Sigmoid colon (tissue), 7 donors: Measurements from ENCODE around the gene RAD52. TPM values are rescaled to one million over a fixed set of nuclear protein-coding genes. Genes with fewer than 3 reads are reported as not detected.

Experiments
- DNase-seq: peaks from one replicate; pipeline ENCODE4 v3.0.0-alpha.2; 2019
- H3K27ac ChIP-seq, 4 donors: fragments of 200-600 bp; sonication (generic); one replicate each; pipeline ENCODE4 v1.5.1; 2016 to 2019; ENCODE audit warnings: mild to moderate bottlenecking in 1 of 4
- H3K27me3 ChIP-seq, 3 donors: fragments of 200-600 bp; sonication (generic); one replicate each; pipeline ENCODE4 v1.5.1; 2019; ENCODE audit warnings: mild to moderate bottlenecking in 1 of 3
- H3K36me3 ChIP-seq, 4 donors: fragments of 200-600 bp; sonication (generic); one replicate each; pipeline ENCODE4 v1.5.1; 2016 to 2019
- H3K4me1 ChIP-seq, 4 donors: fragments of 200-600 bp; sonication (generic); one replicate each; pipeline ENCODE4 v1.5.1; 2017 to 2019
- H3K4me3 ChIP-seq, 4 donors: fragments of 200-600 bp; sonication (generic); one replicate each; pipeline ENCODE4 v1.5.1; 2017 to 2019; ENCODE audit warnings: mild to moderate bottlenecking in 2 of 4, moderate library complexity in 1 of 4
- H3K9me3 ChIP-seq, 4 donors: fragments of 200-600 bp in 3 of 4; sonication (generic) in 3 of 4; one replicate each; pipeline versions ENCODE4 v1.5.1 to v1.6.1; 2013 to 2019
- CTCF ChIP-seq, 4 experiments: fragments of 450-650 bp in 3 of 4; fragments of 200-600 bp in 1 of 4; IDR thresholded peaks; one replicate each; pipeline ENCODE4 v1.5.1; 2016 to 2019; ENCODE audit warnings: antibody characterized with exemption in 4 of 4, mild to moderate bottlenecking in 3 of 4, moderate library complexity in 2 of 4
- EP300 ChIP-seq, 4 donors: sonication (generic); formaldehyde crosslinking; IDR thresholded peaks; one replicate each; pipeline ENCODE4 v1.6.1; 2017; ENCODE audit warnings: antibody characterized with exemption in 4 of 4
- POLR2A ChIP-seq, 2 donors: fragments of 450-650 bp; IDR thresholded peaks; one replicate each; pipeline ENCODE4 v1.6.1; 2016; ENCODE audit warnings: antibody characterized with exemption in 2 of 2, mild to moderate bottlenecking in 2 of 2, moderate library complexity in 2 of 2
- POLR2AphosphoS5 ChIP-seq, 4 donors: sonication (generic); formaldehyde crosslinking; IDR thresholded peaks; one replicate each; pipeline ENCODE4 v1.6.1; 2017; ENCODE audit warnings: antibody characterized with exemption in 4 of 4
- WGBS, 2 donors: extraction: QIAGEN DNeasy Blood & Tissue Kit; methylation state at CpG; one replicate each; pipeline ENCODE4 v1.1.7; 2013; 5-methylcytosine and 5-hydroxymethylcytosine counted together
- intact Hi-C: fragments of 100-400 bp; cut with DNase I; formaldehyde crosslinking; loops from one replicate; pipeline ENCODE4 v1.15.1; 2023
- polyA plus RNA-seq, 3 donors: library from polyadenylated mRNA; stranded (reverse); fragments of 200-250 nt; gene quantifications; one replicate each; pipeline ENCODE4 v1.2.3, GENCODE V29; 2013
- total RNA-seq, 4 donors: library from RNA; depleted of rRNA; stranded (reverse); fragments of >200 nt; gene quantifications; one replicate each; pipeline ENCODE4 v1.1.0, GENCODE V29; 2016
- donor health status: healthy with polysubstance abuse.
- donor health status: Bipolar disorder and iron deficiency.
- donor health status: healthy.

Gene RAD52
- total and polyA plus RNA-seq, 7 donors, result 6.0 to 41.8 (median 13.8) TPM

- Histone ChIP-seq H3K36me3 (no peaks in the 10 kb centered on the region), H3K4me1 (no peaks in the 10 kb centered on the region), H3K27ac (no peak overlapping the region), H3K4me3 (no peak overlapping the region), H3K27me3 (no peaks in the 10 kb centered on the region), H3K9me3 (no peaks in the 10 kb centered on the region)
- intact Hi-C loops, result no loop called here
- TF ChIP-seq POLR2AphosphoS5 (IDR thresholded peaks at IDR 0.05) (no peak), POLR2A (IDR thresholded peaks at IDR 0.05) (no peak), CTCF (IDR thresholded peaks at IDR 0.05) (no peak), EP300 (IDR thresholded peaks at IDR 0.05) (no peak)
- no peak for DNase-seq
- 80 to 84% methylated on average over 9 of the region's 9 CpGs for WGBS, 2 donors
These were observed 18.1 kb upstream of the RAD52 start for GRCh38 chr12:967641-968040.

DNA sequence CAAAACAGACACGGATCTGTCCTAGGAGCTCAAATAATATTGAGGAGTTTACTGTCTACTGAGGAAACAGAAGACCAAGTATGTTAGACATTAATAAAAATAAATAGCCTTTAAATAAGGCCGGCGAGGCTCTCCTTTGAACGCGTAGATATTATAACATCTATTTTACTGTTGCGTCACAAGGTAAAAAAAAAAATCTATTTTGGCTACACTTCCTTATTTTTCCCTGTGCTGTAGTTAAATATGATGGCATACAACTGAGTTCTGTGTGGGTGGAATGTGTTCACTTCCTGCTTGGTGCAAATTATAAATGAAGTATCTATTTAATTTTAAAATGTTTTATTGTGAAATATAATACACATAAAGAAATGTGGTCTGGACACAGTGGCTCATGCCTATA, 17.2 kb upstream of the RAD52 start:
- intact Hi-C loops, result no loop called here
- WGBS, 2 donors, result 88 to 89% methylated on average over 6 of the region's 6 CpGs
- Histone ChIP-seq H3K27me3 (no peaks in the 10 kb centered on the region), H3K27ac (no peak overlapping the region), H3K4me3 (no peak overlapping the region), H3K9me3 (no peaks in the 10 kb centered on the region), H3K4me1 (no peaks in the 10 kb centered on the region), H3K36me3 (no peaks in the 10 kb centered on the region)
- no peak for DNase-seq
- TF ChIP-seq EP300 (IDR thresholded peaks at IDR 0.05) (no peak), POLR2AphosphoS5 (IDR thresholded peaks at IDR 0.05) (no peak), POLR2A (IDR thresholded peaks at IDR 0.05) (no peak), CTCF (IDR thresholded peaks at IDR 0.05) (no peak)

DNA sequence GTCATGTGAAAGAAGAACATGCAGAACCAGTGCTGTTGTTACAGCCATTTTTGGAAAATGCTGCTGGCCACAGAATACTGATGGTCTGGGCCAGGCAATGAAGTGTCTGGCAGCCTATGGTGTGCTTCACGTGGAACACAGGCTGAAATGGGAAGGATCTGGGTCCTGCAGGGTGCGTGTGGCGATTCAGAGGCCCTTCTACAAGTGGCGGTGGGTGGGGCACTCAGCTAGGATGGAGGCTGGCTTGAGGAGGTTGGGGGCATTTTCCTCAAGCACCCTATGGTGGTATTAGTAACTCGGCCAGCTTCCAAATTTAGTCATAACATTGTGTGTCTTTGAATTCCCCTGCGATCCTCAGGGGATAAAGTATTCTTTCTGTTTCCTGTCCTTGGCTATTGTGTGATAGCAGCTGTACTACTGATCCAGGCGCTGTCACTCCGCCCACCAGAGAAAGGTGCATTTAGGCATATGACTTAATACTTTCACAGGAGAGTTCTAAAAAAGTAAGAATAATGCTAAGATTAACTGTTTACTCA, 9.2 kb upstream of the RAD52 start:
- no peak for DNase-seq
- peak overlapping the region in 1 of 4 donors; percentile 25 for H3K27ac ChIP-seq
- TF ChIP-seq POLR2A (IDR thresholded peaks at IDR 0.05) (no peak), EP300 (IDR thresholded peaks at IDR 0.05) (no peak), CTCF (IDR thresholded peaks at IDR 0.05) (no peak), POLR2AphosphoS5 (IDR thresholded peaks at IDR 0.05) (no peak)
- no peak overlapping the region for H3K4me3 ChIP-seq
- H3K9me3 ChIP-seq, result no peaks in the 10 kb centered on the region
- 61 to 73% methylated on average over 8 of the region's 8 CpGs for WGBS, 2 donors
- H3K4me1 ChIP-seq, result peaks cover 0 to 7% (median 0%) of the 10 kb centered on the region in 4 donors
- intact Hi-C loops, result loop anchor here (10.0 kb wide), 1 partner anchor 136 kb away; no protein-coding TSS in a partner anchor
- no peaks in the 10 kb centered on the region for H3K27me3 ChIP-seq
- H3K36me3 ChIP-seq, result no peaks in the 10 kb centered on the region

- no peak overlapping the region for H3K4me3 ChIP-seq
- no peak for TF ChIP-seq CTCF (IDR thresholded peaks at IDR 0.05)
- TF ChIP-seq POLR2A (IDR thresholded peaks at IDR 0.05), result no peak
- TF ChIP-seq POLR2AphosphoS5 (IDR thresholded peaks at IDR 0.05), result no peak
- no peak for TF ChIP-seq EP300 (IDR thresholded peaks at IDR 0.05)
- no peak for DNase-seq
- H3K27me3 ChIP-seq, result no peaks in the 10 kb centered on the region
- intact Hi-C loops, result loop anchor here (10.0 kb wide), 1 partner anchor 139 kb away; no protein-coding TSS in a partner anchor
- H3K9me3 ChIP-seq, result no peaks in the 10 kb centered on the region
- H3K36me3 ChIP-seq, result no peaks in the 10 kb centered on the region
- 97% methylated on average over 6 of the region's 6 CpGs for WGBS, 2 donors
- H3K27ac ChIP-seq, result no peak overlapping the region
- H3K4me1 ChIP-seq, result peaks cover 0 to 7% (median 0%) of the 10 kb centered on the region in 4 donors
These were observed 6.4 kb upstream of the RAD52 start for GRCh38 chr12:955939-956338.

GRCh38 chr12:954741-955140, 5.2 kb upstream of the RAD52 start:
- no peak overlapping the region for H3K4me3 ChIP-seq
- intact Hi-C loops, result loop anchor here (10.0 kb wide), 1 partner anchor 140 kb away; no protein-coding TSS in a partner anchor
- H3K4me1 ChIP-seq, result peaks cover 0 to 11% (median 2%) of the 10 kb centered on the region in 4 donors
- H3K27me3 ChIP-seq, result no peaks in the 10 kb centered on the region
- no peak for TF ChIP-seq POLR2A (IDR thresholded peaks at IDR 0.05)
- no peak for TF ChIP-seq CTCF (IDR thresholded peaks at IDR 0.05)
- no peak for TF ChIP-seq EP300 (IDR thresholded peaks at IDR 0.05)
- no peak for TF ChIP-seq POLR2AphosphoS5 (IDR thresholded peaks at IDR 0.05)
- H3K27ac ChIP-seq, result no peak overlapping the region
- no peaks in the 10 kb centered on the region for H3K9me3 ChIP-seq
- H3K36me3 ChIP-seq, result no peaks in the 10 kb centered on the region
- no peak for DNase-seq
